GM10266 (cell line): ENCODE measurements around the gene OR5AL1.
"Not testable (repeated sequence)": the region's sequence is repeated elsewhere in the genome, so short reads cannot be mapped to it uniquely, and the experiment has no call there.

Experiments
- DNase-seq: peaks from one replicate; pipeline ENCODE4 v3.0.0; 2012; ENCODE audit errors: extremely low spot score
- TF ChIP-seq, protein P1 (sequence below): IDR thresholded peaks from 2 replicates; pipeline ENCODE4 v1.5.1; 2012; ENCODE audit warnings: mild to moderate bottlenecking, low read depth; ENCODE audit not compliant: control insufficient read depth, insufficient read depth; ENCODE audit errors: missing control alignments

OR5AL1 gene

DNA sequence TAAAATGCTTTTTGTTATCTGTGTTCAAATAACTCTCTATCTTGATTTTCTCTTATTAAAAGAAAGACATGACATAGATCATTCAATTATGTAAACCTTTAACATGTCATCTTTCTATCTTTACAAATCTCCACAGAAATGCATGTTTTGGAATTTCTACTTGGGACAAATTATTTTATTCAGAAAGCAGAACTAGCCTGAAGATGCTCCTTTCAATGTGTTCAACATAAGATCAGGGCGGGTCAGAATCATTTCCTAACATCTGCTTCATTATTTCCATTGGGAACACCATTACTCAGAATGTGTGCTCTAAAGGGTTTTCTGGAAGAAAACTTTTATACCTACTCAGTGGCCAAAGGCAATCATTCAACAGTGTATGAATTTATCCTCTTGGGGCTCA lies at the start of gene OR5AL1:
TSS of gene OR5AL1 (plus strand) at position 301 of the 400 bp plus-strand sequence.
- no peak for DNase-seq
- TF ChIP-seq, protein P1, sequence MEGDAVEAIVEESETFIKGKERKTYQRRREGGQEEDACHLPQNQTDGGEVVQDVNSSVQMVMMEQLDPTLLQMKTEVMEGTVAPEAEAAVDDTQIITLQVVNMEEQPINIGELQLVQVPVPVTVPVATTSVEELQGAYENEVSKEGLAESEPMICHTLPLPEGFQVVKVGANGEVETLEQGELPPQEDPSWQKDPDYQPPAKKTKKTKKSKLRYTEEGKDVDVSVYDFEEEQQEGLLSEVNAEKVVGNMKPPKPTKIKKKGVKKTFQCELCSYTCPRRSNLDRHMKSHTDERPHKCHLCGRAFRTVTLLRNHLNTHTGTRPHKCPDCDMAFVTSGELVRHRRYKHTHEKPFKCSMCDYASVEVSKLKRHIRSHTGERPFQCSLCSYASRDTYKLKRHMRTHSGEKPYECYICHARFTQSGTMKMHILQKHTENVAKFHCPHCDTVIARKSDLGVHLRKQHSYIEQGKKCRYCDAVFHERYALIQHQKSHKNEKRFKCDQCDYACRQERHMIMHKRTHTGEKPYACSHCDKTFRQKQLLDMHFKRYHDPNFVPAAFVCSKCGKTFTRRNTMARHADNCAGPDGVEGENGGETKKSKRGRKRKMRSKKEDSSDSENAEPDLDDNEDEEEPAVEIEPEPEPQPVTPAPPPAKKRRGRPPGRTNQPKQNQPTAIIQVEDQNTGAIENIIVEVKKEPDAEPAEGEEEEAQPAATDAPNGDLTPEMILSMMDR: no peak

DNA sequence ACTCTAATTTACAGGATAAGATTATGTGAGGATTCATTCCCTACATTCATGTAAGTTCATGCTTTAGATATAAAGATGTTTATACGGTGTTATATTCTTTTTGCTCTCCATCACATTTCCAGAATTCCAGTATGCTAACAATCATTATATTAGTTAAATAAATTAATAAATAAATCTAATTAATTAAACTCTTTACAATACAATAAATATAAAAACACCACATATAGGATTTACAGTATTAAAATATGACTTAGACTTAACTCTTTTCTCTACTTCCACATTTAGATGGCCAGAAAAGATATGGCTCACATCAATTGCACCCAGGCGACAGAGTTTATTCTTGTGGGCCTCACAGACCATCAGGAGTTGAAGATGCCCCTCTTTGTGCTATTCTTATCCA lies 37.2 kb upstream of the OR5AL1 start, which contains the start of gene OR8U1:
TSS of gene OR8U1 (plus strand) at position 301 of the 400 bp plus-strand sequence. CDS start at position 301, 0 bp downstream.
- TF ChIP-seq, protein P1: no peak

DNA sequence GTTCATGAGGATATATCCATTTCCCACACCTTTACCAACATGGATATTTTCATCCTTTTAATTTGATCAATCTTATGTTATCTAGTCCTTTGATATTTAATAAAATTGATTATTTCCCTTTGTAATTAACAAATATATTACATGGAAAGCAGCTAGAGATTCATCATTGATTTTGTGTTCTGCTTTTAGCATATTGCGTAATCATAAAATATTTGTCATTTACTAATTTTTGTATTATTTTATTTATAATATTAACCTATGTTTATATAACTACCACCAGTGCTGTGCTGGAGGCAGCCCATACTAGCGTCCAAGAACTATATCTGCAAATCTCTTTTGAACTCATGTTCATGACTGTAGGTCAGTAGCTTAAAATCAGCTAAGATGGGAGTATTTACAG lies 32.4 kb upstream of the OR5AL1 start:
- no peak for DNase-seq
- TF ChIP-seq, protein P1: no peak

More for the DNA sequence above, 37.2 kb upstream of the OR5AL1 start, which contains the start of gene OR8U1:
- no peak for DNase-seq

DNA sequence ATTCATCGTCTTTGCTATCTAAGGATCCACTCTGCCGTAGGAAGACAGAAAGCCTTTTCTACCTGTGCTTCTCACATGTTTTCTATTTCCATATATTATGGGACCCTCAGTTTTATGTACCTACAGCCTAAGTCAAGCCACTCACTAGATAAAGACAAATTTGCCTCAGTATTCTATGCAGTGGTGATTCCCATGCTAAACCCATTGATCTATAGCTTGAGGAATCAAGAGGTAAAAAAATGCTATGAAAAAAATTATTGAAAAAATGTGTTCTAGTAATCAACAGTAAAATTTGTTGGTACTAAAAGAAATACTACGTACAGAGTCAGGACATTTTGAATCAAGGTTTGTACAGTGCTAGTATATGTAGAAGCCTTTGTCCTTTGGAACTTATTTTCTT lies 18.1 kb upstream of the OR5AL1 start:
- TF ChIP-seq, protein P1: no peak
- DNase-seq: no peak

DNA sequence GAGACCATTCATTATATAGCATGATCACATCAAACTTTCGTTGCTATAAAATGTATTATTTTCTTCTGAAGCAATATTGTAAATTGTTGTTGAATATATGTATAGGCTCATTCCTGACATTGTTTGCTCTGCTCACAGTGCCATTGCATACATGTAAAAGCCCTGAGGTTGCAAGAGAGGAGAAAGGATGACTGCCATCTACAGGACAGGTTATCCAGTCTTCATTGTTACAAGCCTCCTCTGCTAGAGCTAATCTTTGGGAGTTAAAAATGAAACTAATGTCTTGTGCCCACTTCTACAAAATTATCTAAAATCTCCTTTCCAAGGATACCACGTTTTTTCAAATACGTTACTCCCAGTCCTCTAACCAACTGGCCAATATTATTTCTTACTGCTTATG lies 16.4 kb upstream of the OR5AL1 start:
- DNase-seq: no peak
- TF ChIP-seq, protein P1: no peak

DNA sequence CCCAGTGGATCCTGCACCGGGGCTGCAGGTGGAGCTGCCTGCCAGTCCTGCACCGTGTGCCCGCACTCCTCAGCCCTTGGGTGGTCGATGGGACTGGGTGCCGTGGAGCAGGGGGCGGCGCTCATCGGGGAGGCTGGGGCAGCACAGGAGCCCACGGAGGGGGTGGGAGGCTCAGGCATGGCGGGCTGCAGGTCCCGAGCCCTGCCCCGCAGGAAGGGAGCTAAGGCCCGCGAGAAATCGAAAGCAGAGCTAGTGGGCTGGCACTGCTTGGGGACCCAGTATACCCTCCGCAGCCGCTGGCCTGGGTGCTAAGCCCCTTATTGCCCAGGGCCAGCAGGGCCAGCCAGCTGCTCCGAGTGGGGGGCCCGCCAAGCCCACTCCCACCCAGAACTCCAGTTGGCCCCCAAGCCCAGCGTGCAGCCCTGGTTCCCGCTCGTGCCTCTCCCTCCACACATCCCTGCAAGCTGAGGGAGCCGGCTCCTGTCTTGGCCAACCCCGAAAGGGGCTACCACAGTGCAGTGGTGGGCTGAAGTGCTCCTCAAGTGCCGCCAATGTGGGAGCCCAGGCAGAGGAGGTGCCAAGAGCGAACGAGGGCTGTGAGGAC lies 10.5 kb upstream of the OR5AL1 start:
- not testable (repeated sequence) for DNase-seq

DNA sequence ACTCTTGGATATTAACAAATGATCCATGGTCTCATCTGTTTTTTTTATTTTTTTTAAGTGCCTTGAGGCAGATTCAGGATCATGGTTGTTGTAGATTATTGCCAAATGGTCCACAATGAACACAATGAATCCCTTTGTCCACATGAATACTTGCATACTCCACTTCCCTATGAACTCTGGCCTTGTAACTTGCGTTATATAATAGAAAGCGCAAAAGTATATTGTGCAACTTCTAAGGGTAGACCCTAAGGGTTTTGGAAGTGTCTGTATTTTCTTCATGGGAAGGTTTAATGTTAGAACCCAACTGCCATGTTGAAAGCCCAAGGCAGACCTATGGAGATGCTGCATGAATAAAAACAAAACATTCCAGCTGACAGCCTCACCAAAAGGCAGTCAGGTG lies 8.1 kb upstream of the OR5AL1 start:
- DNase-seq: no peak
- TF ChIP-seq, protein P1: no peak

DNA sequence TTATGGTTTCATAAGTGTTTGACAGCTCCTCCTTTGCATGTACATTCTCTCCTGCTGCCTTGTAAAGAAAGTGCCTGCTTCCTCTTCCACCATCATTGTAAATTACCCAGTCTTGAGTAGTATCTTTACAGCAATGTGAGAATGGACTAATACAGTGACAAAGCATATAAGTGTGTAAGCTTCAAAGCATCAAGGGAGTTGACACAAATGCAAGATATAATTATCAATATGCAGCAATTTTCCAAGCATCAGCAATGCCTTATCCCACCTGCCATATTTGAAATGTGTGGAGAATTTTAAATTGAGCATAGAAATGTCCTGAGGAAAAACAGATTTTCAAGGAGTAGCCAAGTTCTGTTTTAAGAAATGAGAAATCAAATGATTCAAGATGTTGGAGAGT lies 1.7 kb upstream of the OR5AL1 start:
- TF ChIP-seq, protein P1: no peak
- DNase-seq: no peak
